Tibial artery (tissue), 4 donors: Measurements from ENCODE around the gene PDE4B.

Experiments used
- DNase-seq, 2 donors: peaks; one replicate each; pipeline ENCODE4 v3.0.0-alpha.2; 2019
- H3K27ac ChIP-seq, 2 donors: fragments of 200-600 bp; sonication (generic) in 1 of 2; 1 replicate in 1 of 2; 2 replicates in 1 of 2; pipeline ENCODE4 v1.5.1; 2018 to 2019; ENCODE audit warnings: mild to moderate bottlenecking in 1 of 2
- H3K27me3 ChIP-seq, 2 donors: fragments of 200-600 bp; sonication (generic) in 1 of 2; one replicate each; pipeline versions ENCODE4 v1.5.1 to v1.6.0; 2016 to 2019
- H3K36me3 ChIP-seq, 3 donors: fragments of 200-600 bp; sonication (generic) in 2 of 3; one replicate each; pipeline ENCODE4 v1.5.1; 2016 to 2019; ENCODE audit warnings: mild to moderate bottlenecking in 2 of 3
- H3K4me1 ChIP-seq, 4 donors: fragments of 200-600 bp; sonication (generic) in 2 of 4; 1 replicate in 3 of 4; 2 replicates in 1 of 4; pipeline ENCODE4 v1.5.1; 2016 to 2019
- H3K4me3 ChIP-seq, 2 donors: fragments of 200-600 bp; sonication (generic) in 1 of 2; 1 replicate in 1 of 2; 2 replicates in 1 of 2; pipeline ENCODE4 v1.5.1; 2018 to 2019; ENCODE audit warnings: mild to moderate bottlenecking in 2 of 2
- H3K9me3 ChIP-seq, 3 donors: fragments of 200-600 bp; sonication (generic) in 1 of 3; one replicate each; pipeline ENCODE4 v1.5.1; 2016 to 2019
- intact Hi-C: fragments of 100-400 bp; cut with DNase I; formaldehyde crosslinking; loops from one replicate; pipeline ENCODE4 v1.15.0; 2023; ENCODE audit warnings: low total_unique reads
- TF ChIP-seq, protein P1 (sequence below), 2 experiments: fragments of 200-600 bp in 1 of 2; fragments of 450-650 bp in 1 of 2; IDR thresholded peaks; one replicate each; pipeline ENCODE4 v1.5.1; 2017 to 2019; ENCODE audit warnings: antibody characterized with exemption in 2 of 2, mild to moderate bottlenecking in 1 of 2, moderate library complexity in 1 of 2

Gene PDE4B

DNA sequence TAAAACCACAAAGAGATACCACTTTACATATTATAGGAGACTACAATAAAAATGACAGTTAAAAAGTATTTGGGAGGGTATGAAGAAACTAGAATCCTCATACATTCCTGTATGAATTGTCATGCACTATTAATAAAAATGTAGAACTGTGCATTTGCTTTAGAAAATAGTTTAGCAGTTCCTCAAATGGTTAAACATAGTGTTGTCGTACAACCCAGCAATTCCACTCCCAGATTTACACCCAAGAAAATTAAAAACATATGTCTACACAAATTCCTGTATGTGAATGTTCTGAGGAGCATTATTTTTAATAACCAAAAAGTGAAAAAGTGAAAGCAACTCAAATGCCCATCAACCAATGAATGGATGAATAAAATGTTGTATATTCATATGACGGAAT, 23.1 kb upstream of the PDE4B start:
- H3K9me3 ChIP-seq: no peaks in the 10 kb centered on the region
- no peak for DNase-seq
- intact Hi-C loops: no loop called here
- H3K27ac ChIP-seq: no peak overlapping the region
- no peak overlapping the region for H3K4me3 ChIP-seq
- TF ChIP-seq, protein P1, sequence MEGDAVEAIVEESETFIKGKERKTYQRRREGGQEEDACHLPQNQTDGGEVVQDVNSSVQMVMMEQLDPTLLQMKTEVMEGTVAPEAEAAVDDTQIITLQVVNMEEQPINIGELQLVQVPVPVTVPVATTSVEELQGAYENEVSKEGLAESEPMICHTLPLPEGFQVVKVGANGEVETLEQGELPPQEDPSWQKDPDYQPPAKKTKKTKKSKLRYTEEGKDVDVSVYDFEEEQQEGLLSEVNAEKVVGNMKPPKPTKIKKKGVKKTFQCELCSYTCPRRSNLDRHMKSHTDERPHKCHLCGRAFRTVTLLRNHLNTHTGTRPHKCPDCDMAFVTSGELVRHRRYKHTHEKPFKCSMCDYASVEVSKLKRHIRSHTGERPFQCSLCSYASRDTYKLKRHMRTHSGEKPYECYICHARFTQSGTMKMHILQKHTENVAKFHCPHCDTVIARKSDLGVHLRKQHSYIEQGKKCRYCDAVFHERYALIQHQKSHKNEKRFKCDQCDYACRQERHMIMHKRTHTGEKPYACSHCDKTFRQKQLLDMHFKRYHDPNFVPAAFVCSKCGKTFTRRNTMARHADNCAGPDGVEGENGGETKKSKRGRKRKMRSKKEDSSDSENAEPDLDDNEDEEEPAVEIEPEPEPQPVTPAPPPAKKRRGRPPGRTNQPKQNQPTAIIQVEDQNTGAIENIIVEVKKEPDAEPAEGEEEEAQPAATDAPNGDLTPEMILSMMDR (IDR thresholded peaks at IDR 0.05): no peak
- H3K36me3 ChIP-seq: no peaks in the 10 kb centered on the region
- no peaks in the 10 kb centered on the region for H3K27me3 ChIP-seq
- no peaks in the 10 kb centered on the region for H3K4me1 ChIP-seq

DNA sequence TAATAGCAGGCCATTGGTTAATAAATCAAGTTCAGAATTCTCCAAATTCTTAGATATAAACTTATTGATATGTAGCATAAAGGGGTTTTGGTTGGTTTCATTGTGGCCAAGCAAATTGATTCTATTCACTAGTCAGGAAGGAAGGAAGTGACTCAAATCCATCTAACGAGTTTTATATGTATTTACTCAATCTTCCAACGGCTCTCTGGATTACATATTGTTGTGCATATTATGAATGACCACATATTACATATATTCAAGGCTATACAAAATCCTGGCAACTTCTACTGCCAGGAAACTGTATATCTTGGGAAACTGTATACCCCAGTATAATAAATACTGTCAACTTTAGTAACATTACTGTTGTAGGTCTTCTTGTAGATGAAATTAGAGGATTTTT, 20.1 kb upstream of the PDE4B start:
- H3K4me3 ChIP-seq: no peak overlapping the region
- TF ChIP-seq, protein P1 (IDR thresholded peaks at IDR 0.05): no peak
- intact Hi-C loops: no loop called here

DNA sequence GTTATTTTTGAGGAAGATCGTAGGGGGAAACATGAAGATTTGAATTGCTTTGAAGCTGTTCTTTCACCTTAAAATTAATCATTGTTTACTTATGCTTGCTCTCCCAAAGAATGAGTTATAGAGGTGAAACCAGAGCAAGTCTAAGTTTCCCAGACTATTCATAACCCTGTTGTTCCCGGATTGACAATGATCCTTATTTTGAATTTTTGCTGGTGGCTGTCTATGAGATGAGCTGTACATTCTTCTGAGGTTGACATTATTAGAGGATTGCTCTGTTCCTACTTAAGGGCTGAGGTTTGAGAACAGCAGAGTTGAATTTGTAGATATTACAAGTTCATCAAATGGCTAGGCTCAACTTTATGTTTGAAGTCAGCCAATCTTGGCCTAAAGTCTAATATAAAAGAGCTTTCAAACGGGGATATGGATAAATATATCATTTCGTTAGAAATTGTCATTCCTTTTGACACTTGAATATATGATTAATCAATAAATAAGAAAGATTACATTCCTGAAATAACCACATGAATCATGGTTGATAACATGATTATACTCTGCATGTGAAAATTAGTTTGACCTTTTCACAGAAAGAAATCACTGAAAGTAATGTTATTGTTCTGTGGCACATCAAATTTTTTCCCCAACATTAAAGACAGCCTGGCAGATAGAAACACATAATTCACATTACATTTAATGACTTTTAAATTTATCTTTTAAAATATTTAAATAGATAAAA, 19.1 kb upstream of the PDE4B start:
- no peak for DNase-seq
- Histone ChIP-seq H3K4me3 (no peak overlapping the region), H3K9me3 (no peaks in the 10 kb centered on the region), H3K36me3 (no peaks in the 10 kb centered on the region), H3K27ac (no peak overlapping the region), H3K27me3 (no peaks in the 10 kb centered on the region), H3K4me1 (no peaks in the 10 kb centered on the region)
- intact Hi-C loops: no loop called here
- TF ChIP-seq, protein P1 (IDR thresholded peaks at IDR 0.05): no peak

More for the DNA sequence above, 20.1 kb upstream of the PDE4B start:
- H3K36me3 ChIP-seq: no peaks in the 10 kb centered on the region
- no peaks in the 10 kb centered on the region for H3K27me3 ChIP-seq
- no peak for DNase-seq
- no peaks in the 10 kb centered on the region for H3K9me3 ChIP-seq
- H3K27ac ChIP-seq: no peak overlapping the region
- H3K4me1 ChIP-seq: no peaks in the 10 kb centered on the region

DNA sequence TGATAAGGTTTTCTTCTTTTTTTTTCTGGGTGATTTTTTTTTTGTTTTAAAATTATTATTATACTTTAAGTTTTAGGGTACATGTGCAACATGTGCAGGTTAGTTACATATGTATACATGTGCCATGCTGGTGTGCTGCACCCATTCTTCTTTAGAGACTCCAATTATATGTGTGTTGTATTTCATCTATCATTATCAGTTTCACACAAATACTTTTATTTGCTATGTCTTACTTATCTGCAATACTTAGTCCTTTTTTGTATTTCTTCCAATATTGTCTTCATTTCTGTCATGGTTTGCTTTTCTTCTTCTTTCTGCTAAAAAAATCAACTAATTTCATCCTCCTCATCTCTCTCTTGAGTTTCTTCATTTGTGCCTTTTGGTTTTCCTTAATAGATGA, 3.9 kb upstream of the PDE4B start:
- Histone ChIP-seq H3K27ac (no peak overlapping the region), H3K4me3 (no peak overlapping the region), H3K4me1 (peaks cover 0 to 16% (median 0%) of the 10 kb centered on the region in 4 donors), H3K9me3 (peaks cover 0 to 9% (median 9%) of the 10 kb centered on the region in 3 donors), H3K27me3 (peaks cover 0 to 22% of the 10 kb centered on the region in 2 donors), H3K36me3 (no peaks in the 10 kb centered on the region)
- intact Hi-C loops: no loop called here
- DNase-seq: no peak
- TF ChIP-seq, protein P1 (IDR thresholded peaks at IDR 0.05): no peak

DNA sequence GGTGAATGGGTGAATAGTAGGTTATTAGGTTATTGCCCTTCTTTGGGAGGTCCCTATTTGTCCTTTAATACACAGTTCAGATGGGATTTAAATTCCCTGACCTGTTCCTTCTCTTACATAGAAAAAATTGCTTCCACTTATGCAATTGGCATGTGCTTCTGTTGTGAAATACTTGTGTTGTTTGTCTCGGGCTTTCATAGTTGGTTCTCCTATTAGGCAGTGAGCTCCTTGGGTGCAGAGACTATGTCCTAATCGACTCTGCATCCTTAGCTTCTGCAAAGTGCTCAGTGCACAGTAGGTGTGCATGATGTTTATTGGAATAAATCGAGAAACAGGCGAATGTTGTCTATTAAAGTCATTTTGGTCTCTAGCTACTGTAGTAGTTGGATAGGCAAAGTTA, 1.3 kb upstream of the PDE4B start:
- H3K27me3 ChIP-seq: peaks cover 0 to 23% of the 10 kb centered on the region in 2 donors
- H3K4me1 ChIP-seq: peaks cover 0 to 16% (median 0%) of the 10 kb centered on the region in 4 donors
- no peak overlapping the region for H3K4me3 ChIP-seq
- TF ChIP-seq, protein P1 (IDR thresholded peaks at IDR 0.05): no peak
- DNase-seq: peak in 1 of 2 donors; percentile 17
- H3K9me3 ChIP-seq: peaks cover 0 to 9% (median 6%) of the 10 kb centered on the region in 3 donors
- no peaks in the 10 kb centered on the region for H3K36me3 ChIP-seq
- intact Hi-C loops: no loop called here
- no peak overlapping the region for H3K27ac ChIP-seq
